ENCODE measurements around the gene SLC25A47. TPM values are rescaled to one million over a fixed set of nuclear protein-coding genes. Genes with fewer than 3 reads are reported as not detected.
A peak's percentile ranks its signal among the peaks of the same experiment; 100 is the strongest.

Gene SLC25A47
- total RNA-seq, 1 experiment from 2014 or later = 0.13 TPM

DNA sequence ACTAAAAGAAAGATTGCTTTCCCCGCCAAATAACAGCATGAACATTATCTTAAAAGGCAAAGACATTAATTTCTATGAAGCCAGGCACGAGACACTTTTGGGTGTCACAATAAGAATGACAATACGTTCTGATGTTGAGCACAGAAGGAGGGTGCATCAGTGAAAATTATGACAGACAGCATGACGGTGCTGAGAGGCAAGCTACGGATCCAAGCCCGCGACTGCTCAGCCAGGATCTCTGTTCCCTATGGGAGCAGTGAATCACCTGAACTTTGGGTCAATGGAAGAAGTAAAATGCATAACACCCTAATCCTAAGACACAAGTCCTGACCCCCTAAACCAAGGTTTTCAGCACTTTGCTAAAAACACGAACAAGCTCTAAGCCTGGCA, 51.7 kb downstream of the SLC25A47 start:
- no peak overlapping the region for H4K91ac ChIP-seq (ENCODE audit: insufficient read length, low read depth, low read length)
- Mint-ChIP-seq H3K4me1 (peaks cover 46 to 49% of the 10 kb centered on the region in 2 experiments), H3K27ac (peak overlapping the region; percentile 96 to 99 (median 98)), H3K27me3 (ENCODE audit: low read depth) (no peaks in the 10 kb centered on the region), H3K4me3 (peak overlapping the region; percentile 92 to 94), H3K36me3 (ENCODE audit: insufficient read depth in 1 of 3, low read depth in 3 of 3) (peaks cover 8 to 16% (median 14%) of the 10 kb centered on the region in 3 experiments; a peak in 6 of 7 replicates), H3K9me3 (peaks cover 0 to 2% of the 10 kb centered on the region in 2 experiments; a peak in 2 of 5 replicates)
- no peak overlapping the region for H3T11ph ChIP-seq (ENCODE audit: low read length)
- no peak overlapping the region for H3K23ac ChIP-seq (ENCODE audit: insufficient read length, low read depth, low read length)
- no peak overlapping the region for H4K8ac ChIP-seq (replicated peaks; ENCODE audit: insufficient read length, low read depth, low read length)
- peak overlapping the region; percentile 77 for H3K4me2 ChIP-seq (ENCODE audit: insufficient read depth, insufficient read length, low read length)
- H3K23me2 ChIP-seq (ENCODE audit: insufficient read length, low read depth, low read length, poor library complexity, severe bottlenecking) = peaks cover 16% of the 10 kb centered on the region
- H3K9ac ChIP-seq (ENCODE audit: extremely low read depth, insufficient read length, low read length) = peak overlapping the region; percentile 96
- peak overlapping the region; percentile 81 for H3K27ac ChIP-seq (ENCODE audit: insufficient read length, low read depth, low read length)
- H3K79me1 ChIP-seq (ENCODE audit: insufficient read depth, low read depth, low read length, poor library complexity, severe bottlenecking) = no peaks in the 10 kb centered on the region
- H3K4ac ChIP-seq (ENCODE audit: low read depth, low read length) = no peak overlapping the region
- H3K14ac ChIP-seq (ENCODE audit: insufficient read depth, low read length) = no peak overlapping the region
- H2BK20ac ChIP-seq (ENCODE audit: low read depth, low read length, poor library complexity, severe bottlenecking) = no peak overlapping the region
- no peak overlapping the region for H4K5ac ChIP-seq (ENCODE audit: insufficient read length, low read depth, low read length)
- no peaks in the 10 kb centered on the region for H3K79me2 ChIP-seq (ENCODE audit: insufficient read depth, low read length)
- H2BK120ac ChIP-seq (ENCODE audit: low read depth, low read length, poor library complexity, severe bottlenecking) = no peak overlapping the region
- no peak for DNase-seq
- H3K27me3 ChIP-seq (ENCODE audit: insufficient read depth, low read length) = no peaks in the 10 kb centered on the region
- H2BK12ac ChIP-seq (ENCODE audit: insufficient read length, low read depth, low read length) = no peak overlapping the region
- H3K18ac ChIP-seq (ENCODE audit: insufficient read length, low read depth, low read length) = peak overlapping the region; percentile 1
- H2AK5ac ChIP-seq (ENCODE audit: insufficient read length, low read length) = no peak overlapping the region
- H4K20me1 ChIP-seq (ENCODE audit: control insufficient read depth, insufficient read depth, insufficient read length) = no peaks in the 10 kb centered on the region
- no CpG with 5 or more reads among the region's 8 CpGs for WGBS (ENCODE audit: extremely low coverage, insufficient read length, low lambda C conversion rate)
- no peak overlapping the region for H2AFZ ChIP-seq (ENCODE audit: low read length)
- H3K9me3 ChIP-seq (ENCODE audit: control insufficient read depth, low read depth, low read length) = no peaks in the 10 kb centered on the region
- H3K56ac ChIP-seq (ENCODE audit: insufficient read length, low read depth, low read length) = no peak overlapping the region
- H2BK5ac ChIP-seq (ENCODE audit: insufficient read length, low read length) = no peak overlapping the region
- TF ChIP-seq, protein P1, sequence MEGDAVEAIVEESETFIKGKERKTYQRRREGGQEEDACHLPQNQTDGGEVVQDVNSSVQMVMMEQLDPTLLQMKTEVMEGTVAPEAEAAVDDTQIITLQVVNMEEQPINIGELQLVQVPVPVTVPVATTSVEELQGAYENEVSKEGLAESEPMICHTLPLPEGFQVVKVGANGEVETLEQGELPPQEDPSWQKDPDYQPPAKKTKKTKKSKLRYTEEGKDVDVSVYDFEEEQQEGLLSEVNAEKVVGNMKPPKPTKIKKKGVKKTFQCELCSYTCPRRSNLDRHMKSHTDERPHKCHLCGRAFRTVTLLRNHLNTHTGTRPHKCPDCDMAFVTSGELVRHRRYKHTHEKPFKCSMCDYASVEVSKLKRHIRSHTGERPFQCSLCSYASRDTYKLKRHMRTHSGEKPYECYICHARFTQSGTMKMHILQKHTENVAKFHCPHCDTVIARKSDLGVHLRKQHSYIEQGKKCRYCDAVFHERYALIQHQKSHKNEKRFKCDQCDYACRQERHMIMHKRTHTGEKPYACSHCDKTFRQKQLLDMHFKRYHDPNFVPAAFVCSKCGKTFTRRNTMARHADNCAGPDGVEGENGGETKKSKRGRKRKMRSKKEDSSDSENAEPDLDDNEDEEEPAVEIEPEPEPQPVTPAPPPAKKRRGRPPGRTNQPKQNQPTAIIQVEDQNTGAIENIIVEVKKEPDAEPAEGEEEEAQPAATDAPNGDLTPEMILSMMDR (conservative IDR thresholded peaks at IDR 0.05) = no peak
- H3K4me1 ChIP-seq (ENCODE audit: insufficient read depth, low read length) = peaks cover 7% of the 10 kb centered on the region; the same call in 1 of the 2 replicates
- H2BK15ac ChIP-seq (ENCODE audit: low read depth, low read length) = no peak overlapping the region
